ENCODE data around the gene TP53RK.

Gene TP53RK

GRCh38 chr20:46641424-46641823 lies 47.8 kb downstream of the TP53RK start:
- no peak for TF ChIP-seq CTCF (IDR thresholded peaks at IDR 0.05; ENCODE audit: low read depth, low read length)
- no peak for TF ChIP-seq EZH2phosphoT487 (IDR thresholded peaks at IDR 0.05; ENCODE audit: low read depth)
- no peaks in the 10 kb centered on the region for H4K20me1 ChIP-seq (ENCODE audit: insufficient read depth, low read length)
- H3K27me3 ChIP-seq (ENCODE audit: low read depth, low read length): peaks cover 50% of the 10 kb centered on the region
- H3K4me1 ChIP-seq (ENCODE audit: low read length): no peaks in the 10 kb centered on the region
- no peak overlapping the region for H3K4me3 ChIP-seq (ENCODE audit: low read length)
- no peaks in the 10 kb centered on the region for H3K36me3 ChIP-seq (replicated peaks; ENCODE audit: low read depth, low read length)
- no peaks in the 10 kb centered on the region for H3K79me2 ChIP-seq (ENCODE audit: low read length)
- no peak overlapping the region for H2AFZ ChIP-seq (ENCODE audit: low read depth, low read length)
- no peaks in the 10 kb centered on the region for H3K9me3 ChIP-seq (ENCODE audit: insufficient read depth, low read length)
- no peak overlapping the region for H3K9ac ChIP-seq (ENCODE audit: low read length)
- no peak overlapping the region for H3K4me2 ChIP-seq (ENCODE audit: low read length)
- no peak overlapping the region for H3K27ac ChIP-seq (ENCODE audit: low read length)

- no peak overlapping the region for H3K9ac ChIP-seq (ENCODE audit: low read length)
- H3K27ac ChIP-seq (ENCODE audit: low read length): no peak overlapping the region
- H3K4me2 ChIP-seq (ENCODE audit: low read length): no peak overlapping the region
- no peak overlapping the region for H3K4me3 ChIP-seq (ENCODE audit: low read length)
- H3K4me1 ChIP-seq (ENCODE audit: low read length): no peaks in the 10 kb centered on the region
- peaks cover 47% of the 10 kb centered on the region for H3K27me3 ChIP-seq (ENCODE audit: low read depth, low read length)
- H2AFZ ChIP-seq (ENCODE audit: low read depth, low read length): no peak overlapping the region
- no peaks in the 10 kb centered on the region for H3K9me3 ChIP-seq (ENCODE audit: insufficient read depth, low read length)
- TF ChIP-seq CTCF (IDR thresholded peaks at IDR 0.05; ENCODE audit: low read depth, low read length): no peak
- H3K79me2 ChIP-seq (ENCODE audit: low read length): no peaks in the 10 kb centered on the region
- no peaks in the 10 kb centered on the region for H3K36me3 ChIP-seq (replicated peaks; ENCODE audit: low read depth, low read length)
- H4K20me1 ChIP-seq (ENCODE audit: insufficient read depth, low read length): no peaks in the 10 kb centered on the region
Measured at GRCh38 chr20:46640536-46641311, 48.5 kb downstream of the TP53RK start.

DNA sequence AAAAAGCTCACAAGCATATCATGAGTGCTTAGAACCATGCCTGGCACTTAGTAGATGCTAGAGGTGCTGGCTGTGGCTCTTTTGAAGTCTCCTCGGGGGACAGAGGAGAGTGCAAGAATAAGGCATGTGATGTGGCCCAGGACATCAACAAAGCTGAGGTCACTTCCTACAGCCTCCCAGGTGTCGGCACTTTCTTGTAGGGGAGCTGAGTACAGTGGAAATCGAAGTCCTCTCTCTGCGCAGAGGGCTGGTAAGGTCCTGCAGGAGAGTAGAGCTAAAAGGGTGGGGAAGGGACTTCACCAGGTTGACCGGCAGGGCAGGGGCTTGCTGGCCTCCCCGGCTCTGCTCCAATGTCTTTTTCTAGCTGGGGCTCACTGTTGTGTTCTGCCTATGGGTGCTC lies 49.2 kb downstream of the TP53RK start:
- no peaks in the 10 kb centered on the region for H3K79me2 ChIP-seq (ENCODE audit: low read length)
- H3K4me2 ChIP-seq (ENCODE audit: low read length): no peak overlapping the region
- no peak overlapping the region for H3K27ac ChIP-seq (ENCODE audit: low read length)
- H2AFZ ChIP-seq (ENCODE audit: low read depth, low read length): no peak overlapping the region
- no peak for TF ChIP-seq CTCF (IDR thresholded peaks at IDR 0.05; ENCODE audit: low read depth, low read length)
- no peak for TF ChIP-seq EZH2phosphoT487 (IDR thresholded peaks at IDR 0.05; ENCODE audit: low read depth)
- H3K4me1 ChIP-seq (ENCODE audit: low read length): no peaks in the 10 kb centered on the region
- H3K9ac ChIP-seq (ENCODE audit: low read length): no peak overlapping the region
- no peaks in the 10 kb centered on the region for H3K9me3 ChIP-seq (ENCODE audit: insufficient read depth, low read length)
- H3K36me3 ChIP-seq (replicated peaks; ENCODE audit: low read depth, low read length): no peaks in the 10 kb centered on the region
- H3K27me3 ChIP-seq (ENCODE audit: low read depth, low read length): peaks cover 44% of the 10 kb centered on the region
- no peaks in the 10 kb centered on the region for H4K20me1 ChIP-seq (ENCODE audit: insufficient read depth, low read length)
- H3K4me3 ChIP-seq (ENCODE audit: low read length): no peak overlapping the region

- Histone ChIP-seq H3K27me3 (ENCODE audit: low read depth, low read length) (peaks cover 44% of the 10 kb centered on the region), H3K36me3 (replicated peaks; ENCODE audit: low read depth, low read length) (no peaks in the 10 kb centered on the region), H3K79me2 (ENCODE audit: low read length) (no peaks in the 10 kb centered on the region), H3K4me3 (ENCODE audit: low read length) (no peak overlapping the region), H3K9ac (ENCODE audit: low read length) (no peak overlapping the region), H3K4me2 (ENCODE audit: low read length) (no peak overlapping the region), H4K20me1 (ENCODE audit: insufficient read depth, low read length) (no peaks in the 10 kb centered on the region), H3K27ac (ENCODE audit: low read length) (no peak overlapping the region), H2AFZ (ENCODE audit: low read depth, low read length) (no peak overlapping the region), H3K9me3 (ENCODE audit: insufficient read depth, low read length) (no peaks in the 10 kb centered on the region), H3K4me1 (ENCODE audit: low read length) (no peaks in the 10 kb centered on the region)
- no peak for TF ChIP-seq CTCF (IDR thresholded peaks at IDR 0.05; ENCODE audit: low read depth, low read length)
- no peak for TF ChIP-seq EZH2phosphoT487 (IDR thresholded peaks at IDR 0.05; ENCODE audit: low read depth)
Measured at GRCh38 chr20:46639587-46639986, 49.7 kb downstream of the TP53RK start.
